D721Med (cell line): ENCODE results near the gene KCNQ2.

ENCODE experiments used
- DNase-seq: peaks from one replicate; pipeline ENCODE4 v3.0.0; 2011; ENCODE audit warnings: low spot score; ENCODE audit not compliant: insufficient read length
- FAIRE-seq: peaks from 2 replicates; lab custom pipeline; 2011; peaks lifted over from hg19 to GRCh38; lab: Jason Lieb, UNC
- TF ChIP-seq, protein P1 (sequence below): IDR thresholded peaks from 2 replicates; pipeline ENCODE4 v1.5.1; 2012; ENCODE audit warnings: mild to moderate bottlenecking, control low read depth; ENCODE audit not compliant: insufficient read depth; ENCODE audit errors: missing control alignments

KCNQ2 gene

GRCh38 chr20:63356931-63357879 lies 115.2 kb downstream of the KCNQ2 start:
- DNase-seq, result no peak
- no peak for FAIRE-seq
- TF ChIP-seq, protein P1, sequence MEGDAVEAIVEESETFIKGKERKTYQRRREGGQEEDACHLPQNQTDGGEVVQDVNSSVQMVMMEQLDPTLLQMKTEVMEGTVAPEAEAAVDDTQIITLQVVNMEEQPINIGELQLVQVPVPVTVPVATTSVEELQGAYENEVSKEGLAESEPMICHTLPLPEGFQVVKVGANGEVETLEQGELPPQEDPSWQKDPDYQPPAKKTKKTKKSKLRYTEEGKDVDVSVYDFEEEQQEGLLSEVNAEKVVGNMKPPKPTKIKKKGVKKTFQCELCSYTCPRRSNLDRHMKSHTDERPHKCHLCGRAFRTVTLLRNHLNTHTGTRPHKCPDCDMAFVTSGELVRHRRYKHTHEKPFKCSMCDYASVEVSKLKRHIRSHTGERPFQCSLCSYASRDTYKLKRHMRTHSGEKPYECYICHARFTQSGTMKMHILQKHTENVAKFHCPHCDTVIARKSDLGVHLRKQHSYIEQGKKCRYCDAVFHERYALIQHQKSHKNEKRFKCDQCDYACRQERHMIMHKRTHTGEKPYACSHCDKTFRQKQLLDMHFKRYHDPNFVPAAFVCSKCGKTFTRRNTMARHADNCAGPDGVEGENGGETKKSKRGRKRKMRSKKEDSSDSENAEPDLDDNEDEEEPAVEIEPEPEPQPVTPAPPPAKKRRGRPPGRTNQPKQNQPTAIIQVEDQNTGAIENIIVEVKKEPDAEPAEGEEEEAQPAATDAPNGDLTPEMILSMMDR, result no peak

DNA sequence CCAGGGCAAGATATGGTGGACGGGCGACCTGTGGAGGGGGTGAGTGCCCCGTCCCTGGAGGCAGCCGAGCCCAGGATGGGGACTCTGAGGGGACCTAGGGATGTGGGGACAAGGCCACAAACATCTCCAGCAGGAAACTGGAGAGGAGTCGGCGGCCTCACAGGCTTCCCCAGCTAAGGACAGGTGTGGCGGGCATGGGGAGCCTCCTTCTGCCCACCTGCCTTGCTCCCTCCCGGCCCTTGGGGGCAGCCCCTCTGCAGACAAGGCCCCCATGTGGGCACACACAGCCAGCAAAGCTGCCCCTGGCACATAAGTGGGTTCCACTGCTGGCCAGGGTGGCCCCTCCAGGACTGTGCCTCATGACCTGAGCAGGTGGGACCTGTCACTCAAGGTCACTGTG lies 115.9 kb downstream of the KCNQ2 start:
- DNase-seq (no peak), FAIRE-seq (no peak)
- TF ChIP-seq, protein P1, result no peak

DNA sequence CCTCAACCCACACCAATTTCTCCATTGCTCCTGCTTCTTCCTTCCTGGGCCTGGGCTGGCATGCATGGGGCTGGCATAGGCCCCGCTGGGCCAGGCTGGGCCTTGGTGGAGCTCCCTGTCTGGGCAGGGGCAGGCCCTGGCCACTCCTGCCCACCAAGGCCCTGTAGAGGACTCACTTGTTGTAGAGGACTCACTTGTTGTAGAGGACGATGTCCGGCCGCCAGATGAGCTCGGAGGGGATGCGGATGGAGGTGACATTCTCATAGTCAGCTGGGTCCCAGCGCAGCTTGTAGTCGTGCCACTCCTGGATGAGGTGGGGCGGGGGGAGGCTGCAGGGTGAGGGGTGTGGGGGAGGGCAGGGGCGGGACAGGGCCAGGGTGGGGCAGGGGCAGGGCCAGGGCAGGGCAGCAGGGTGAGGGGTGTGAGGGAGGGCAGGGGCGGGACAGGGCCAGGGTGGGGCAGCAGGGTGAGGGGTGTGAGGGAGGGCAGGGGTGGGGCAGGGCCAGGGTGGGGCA lies 116.6 kb downstream of the KCNQ2 start:
- TF ChIP-seq, protein P1, result no peak
- FAIRE-seq, result no peak
- DNase-seq, result no peak

GRCh38 chr20:63354636-63355350 lies 117.7 kb downstream of the KCNQ2 start:
- no peak for FAIRE-seq
- DNase-seq, result no peak
- TF ChIP-seq, protein P1, result no peak

- TF ChIP-seq, protein P1, result no peak
- no peak for DNase-seq
- no peak for FAIRE-seq
Observed at GRCh38 chr20:63352811-63353221, 119.6 kb downstream of the KCNQ2 start.

DNA sequence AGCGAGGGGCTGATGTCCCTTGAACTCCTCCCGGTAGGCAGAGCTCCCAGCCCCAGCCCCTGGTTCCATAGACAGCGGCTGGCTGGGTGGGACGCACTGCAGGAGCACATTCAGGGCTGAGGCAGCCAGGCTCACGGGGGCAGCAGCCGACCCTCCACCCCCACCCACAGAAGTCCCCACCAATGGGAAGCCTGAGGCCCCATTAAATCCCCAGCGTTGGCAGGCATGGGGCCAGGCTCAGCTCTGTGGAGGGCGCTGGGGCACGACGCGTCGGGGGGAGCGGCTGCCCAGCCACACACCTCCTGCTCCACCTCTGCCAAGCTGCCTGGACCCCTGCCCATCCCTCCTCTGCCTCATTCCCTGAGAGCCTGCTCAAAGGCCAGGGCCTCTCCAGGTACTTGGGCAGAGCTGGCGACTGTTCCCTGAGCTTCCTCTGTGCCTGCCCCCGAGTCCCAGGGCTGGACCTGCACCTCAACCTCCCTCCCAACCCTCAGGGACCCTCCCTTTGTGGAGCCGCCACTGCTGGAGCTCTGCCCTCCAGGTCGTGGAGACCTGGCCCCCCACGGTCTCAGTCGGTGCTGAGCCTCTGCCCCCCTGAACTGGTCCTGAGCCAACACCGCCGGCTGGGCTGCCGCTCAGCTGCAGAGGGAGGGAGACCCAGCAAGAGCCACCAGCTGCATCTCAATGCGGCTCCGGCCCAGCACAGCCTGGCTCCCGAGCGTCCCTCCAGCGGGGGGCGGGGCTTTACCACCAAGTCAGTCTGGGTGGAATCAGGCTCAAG lies 120.5 kb downstream of the KCNQ2 start:
- TF ChIP-seq, protein P1, result no peak
- FAIRE-seq (no peak), DNase-seq (no peak)
